Body of pancreas (tissue), 4 donors: ENCODE data around the gene IGFALS.

Source experiments
- CTCF ChIP-seq, 7 experiments: fragments of 450-650 bp in 4 of 7; fragments of 200-600 bp in 3 of 7; sonication (generic) in 3 of 7; IDR thresholded peaks; one replicate each; pipeline ENCODE4 v1.5.1; 2016 to 2019; ENCODE audit warnings: antibody characterized with exemption in 7 of 7
- POLR2A ChIP-seq, 3 donors: fragments of 450-650 bp; IDR thresholded peaks; one replicate each; pipeline ENCODE4 v1.6.1; 2016; ENCODE audit warnings: antibody characterized with exemption in 3 of 3, mild to moderate bottlenecking in 2 of 3

GRCh38 chr16:1740781-1741490, 52.6 kb downstream of the IGFALS start:
- TF ChIP-seq CTCF (IDR thresholded peaks at IDR 0.05) (no peak), POLR2A (IDR thresholded peaks at IDR 0.05) (no peak)
